Measurements from ENCODE around the gene CDKN1C.

CDKN1C gene

GRCh38 chr11:2896047-2896446 is 10.5 kb upstream of the CDKN1C start:
- no peak for DNase-seq
- Mint-ChIP-seq H3K27me3 (no peaks in the 10 kb centered on the region), H3K9me3 (no peaks in the 10 kb centered on the region), H3K4me1 (ENCODE audit: low read depth in 2 of 2) (peaks cover 40 to 43% of the 10 kb centered on the region in 2 donors), H3K27ac (peak overlapping the region; percentile 66 to 81), H3K4me3 (no peak overlapping the region), H3K36me3 (ENCODE audit: insufficient read depth) (peaks cover 11% of the 10 kb centered on the region)
- ATAC-seq (replicated peaks) = no peak

GRCh38 chr11:2893935-2894334 is 8.4 kb upstream of the CDKN1C start:
- Mint-ChIP-seq H3K9me3 (no peaks in the 10 kb centered on the region), H3K4me3 (no peak overlapping the region), H3K36me3 (ENCODE audit: insufficient read depth) (peaks cover 7% of the 10 kb centered on the region), H3K27me3 (no peaks in the 10 kb centered on the region), H3K4me1 (ENCODE audit: low read depth in 2 of 2) (peaks cover 26 to 31% of the 10 kb centered on the region in 2 donors), H3K27ac (peak overlapping the region; percentile 44 to 81)
- DNase-seq (no peak), ATAC-seq (replicated peaks) (no peak)

- ATAC-seq (replicated peaks) (peak; percentile 75), DNase-seq (peak in 2 of 3 experiments; percentile 42 to 44)
- no peaks in the 10 kb centered on the region for H3K27me3 Mint-ChIP-seq
- peak overlapping the region; percentile 83 to 85 for H3K4me3 Mint-ChIP-seq
- peaks cover 25% of the 10 kb centered on the region in 2 donors for H3K4me1 Mint-ChIP-seq (ENCODE audit: low read depth in 2 of 2)
- no peaks in the 10 kb centered on the region for H3K9me3 Mint-ChIP-seq
- peaks cover 7% of the 10 kb centered on the region for H3K36me3 Mint-ChIP-seq (ENCODE audit: insufficient read depth)
- peak overlapping the region; percentile 74 to 77 for H3K27ac Mint-ChIP-seq
Observed at GRCh38 chr11:2892967-2893528, 7.5 kb upstream of the CDKN1C start.

GRCh38 chr11:2892215-2892966 is 6.8 kb upstream of the CDKN1C start:
- H3K4me3 Mint-ChIP-seq = peak overlapping the region; percentile 83 to 85
- DNase-seq = peak; percentile 50 to 55 (median 51)
- peaks cover 19 to 20% of the 10 kb centered on the region in 2 donors for H3K4me1 Mint-ChIP-seq (ENCODE audit: low read depth in 2 of 2)
- H3K36me3 Mint-ChIP-seq (ENCODE audit: insufficient read depth) = peaks cover 7% of the 10 kb centered on the region
- H3K27me3 Mint-ChIP-seq = no peaks in the 10 kb centered on the region
- peak; percentile 53 for ATAC-seq (replicated peaks)
- no peaks in the 10 kb centered on the region for H3K9me3 Mint-ChIP-seq
- peak overlapping the region; percentile 74 to 77 for H3K27ac Mint-ChIP-seq

GRCh38 chr11:2891326-2892214 is 6.0 kb upstream of the CDKN1C start:
- no peak for ATAC-seq (replicated peaks)
- H3K27ac Mint-ChIP-seq = peak overlapping the region; percentile 74 to 77
- DNase-seq = no peak
- peaks cover 16 to 20% of the 10 kb centered on the region in 2 donors for H3K4me1 Mint-ChIP-seq (ENCODE audit: low read depth in 2 of 2)
- H3K4me3 Mint-ChIP-seq = peak overlapping the region; percentile 83 to 85
- no peaks in the 10 kb centered on the region for H3K9me3 Mint-ChIP-seq
- peaks cover 12% of the 10 kb centered on the region for H3K36me3 Mint-ChIP-seq (ENCODE audit: insufficient read depth)
- H3K27me3 Mint-ChIP-seq = no peaks in the 10 kb centered on the region

- H3K27ac Mint-ChIP-seq = peak overlapping the region in 1 of 2 donors; percentile 77
- no peaks in the 10 kb centered on the region for H3K9me3 Mint-ChIP-seq
- ATAC-seq (replicated peaks) (no peak), DNase-seq (no peak)
- H3K4me3 Mint-ChIP-seq = peak overlapping the region in 1 of 2 donors; percentile 85
- peaks cover 13% of the 10 kb centered on the region for H3K36me3 Mint-ChIP-seq (ENCODE audit: insufficient read depth)
- H3K4me1 Mint-ChIP-seq (ENCODE audit: low read depth in 2 of 2) = peaks cover 16 to 20% of the 10 kb centered on the region in 2 donors
- no peaks in the 10 kb centered on the region for H3K27me3 Mint-ChIP-seq
Observed at GRCh38 chr11:2890466-2891294, 5.1 kb upstream of the CDKN1C start.

GRCh38 chr11:2889362-2890273 is 4.0 kb upstream of the CDKN1C start:
- no peak for DNase-seq
- Mint-ChIP-seq H3K27ac (no peak overlapping the region), H3K27me3 (no peaks in the 10 kb centered on the region), H3K9me3 (no peaks in the 10 kb centered on the region), H3K4me3 (no peak overlapping the region), H3K4me1 (ENCODE audit: low read depth in 2 of 2) (peaks cover 19 to 24% of the 10 kb centered on the region in 2 donors), H3K36me3 (ENCODE audit: insufficient read depth) (peaks cover 16% of the 10 kb centered on the region)
- ATAC-seq (replicated peaks) = no peak

GRCh38 chr11:2888266-2888968 is 2.8 kb upstream of the CDKN1C start:
- H3K4me3 Mint-ChIP-seq = no peak overlapping the region
- DNase-seq (peak; percentile 82 to 89 (median 87)), ATAC-seq (replicated peaks) (peak; percentile 30)
- H3K27me3 Mint-ChIP-seq = peaks cover 0 to under 1% of the 10 kb centered on the region in 2 donors
- H3K36me3 Mint-ChIP-seq (ENCODE audit: insufficient read depth) = peaks cover 12% of the 10 kb centered on the region
- H3K27ac Mint-ChIP-seq = peak overlapping the region in 1 of 2 donors; percentile 19
- H3K9me3 Mint-ChIP-seq = no peaks in the 10 kb centered on the region
- H3K4me1 Mint-ChIP-seq (ENCODE audit: low read depth in 2 of 2) = peaks cover 19 to 24% of the 10 kb centered on the region in 2 donors

- DNase-seq = no peak
- ATAC-seq (replicated peaks) = no peak
- Mint-ChIP-seq H3K4me3 (peak overlapping the region; percentile 21 to 24), H3K9me3 (no peaks in the 10 kb centered on the region), H3K27me3 (peaks cover 6 to 8% of the 10 kb centered on the region in 2 donors), H3K4me1 (ENCODE audit: low read depth in 2 of 2) (peaks cover 15 to 24% of the 10 kb centered on the region in 2 donors), H3K27ac (no peak overlapping the region), H3K36me3 (ENCODE audit: insufficient read depth) (peaks cover 13% of the 10 kb centered on the region)
Observed at GRCh38 chr11:2887515-2888195, 2.1 kb upstream of the CDKN1C start.

GRCh38 chr11:2886936-2887335 is 1.4 kb upstream of the CDKN1C start:
- Mint-ChIP-seq H3K36me3 (ENCODE audit: insufficient read depth) (peaks cover 13% of the 10 kb centered on the region), H3K4me1 (ENCODE audit: low read depth in 2 of 2) (peaks cover 12 to 20% of the 10 kb centered on the region in 2 donors), H3K9me3 (no peaks in the 10 kb centered on the region), H3K27me3 (peaks cover 6 to 9% of the 10 kb centered on the region in 2 donors), H3K4me3 (peak overlapping the region; percentile 21 to 41), H3K27ac (peak overlapping the region in 1 of 2 donors; percentile 80)
- DNase-seq (no peak), ATAC-seq (replicated peaks) (no peak)

All from effector memory CD8-positive, alpha-beta T cell (primary cell).